ENCODE measurements around the gene SMYD3. TPM values are rescaled to one million over a fixed set of nuclear protein-coding genes. Genes with fewer than 3 reads are reported as not detected.

Gene SMYD3
- total and polyA plus RNA-seq, 2 donors (not counting 1 experiment from before 2014, with no cell fraction given) = 9.7 to 37.2 TPM

DNA sequence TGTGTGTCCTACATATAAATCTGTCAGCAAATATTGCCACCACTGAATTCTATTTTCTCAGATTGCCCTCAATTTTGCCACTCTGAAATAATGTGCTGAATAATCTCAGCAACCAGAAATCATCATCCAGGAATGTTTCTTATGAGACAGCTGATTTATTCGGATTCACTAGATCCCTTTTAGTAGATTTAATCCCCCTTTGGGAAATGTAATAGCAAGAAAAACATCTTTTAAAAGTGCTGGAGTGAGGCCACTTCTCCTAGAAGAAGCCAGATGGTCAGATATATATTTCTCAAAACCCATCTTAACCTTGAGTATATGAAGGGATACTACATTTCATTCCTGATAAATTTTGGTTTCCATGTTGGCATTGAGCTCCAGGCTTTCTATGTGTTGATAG lies 327.7 kb downstream of the SMYD3 start:
- H3K4me3 Mint-ChIP-seq = no peak overlapping the region
- Histone ChIP-seq H3K36me3 (replicated peaks in 1 of 2; ENCODE audit: control extremely low read depth in 1 of 2, control insufficient read depth in 1 of 2, extremely low read depth in 1 of 2, insufficient read depth in 2 of 2, low read length in 1 of 2) (no peaks in the 10 kb centered on the region), H4K20me1 (ENCODE audit: control insufficient read depth, insufficient read depth, low read length, poor library complexity, severe bottlenecking) (no peaks in the 10 kb centered on the region), H3K9me3 (ENCODE audit: control extremely low read depth in 1 of 3, control insufficient read depth in 2 of 3, insufficient read depth in 1 of 3, low read length in 2 of 3) (peaks cover 0 to under 1% (median 0%) of the 10 kb centered on the region in 3 donors), H2AFZ (ENCODE audit: insufficient read depth, low read depth, low read length, poor library complexity, severe bottlenecking) (no peak overlapping the region), H3K4me1 (ENCODE audit: control insufficient read depth in 2 of 2, insufficient read depth in 2 of 2, low read length in 2 of 2) (no peaks in the 10 kb centered on the region), H3K27ac (ENCODE audit: low read length in 2 of 2) (no peak overlapping the region), H3K4me2 (replicated peaks; ENCODE audit: low read depth, low read length, poor library complexity, severe bottlenecking) (no peak overlapping the region), H3K79me2 (ENCODE audit: control insufficient read depth, insufficient read depth, low read length) (no peaks in the 10 kb centered on the region), H3K9ac (ENCODE audit: low read length) (no peak overlapping the region), H3K4me3 (ENCODE audit: control extremely low read depth in 1 of 5, extremely low read depth in 1 of 5, insufficient read depth in 1 of 5, low read depth in 2 of 5, low read length in 4 of 5) (no peak overlapping the region), H3K27me3 (replicated peaks in 1 of 4; ENCODE audit: control extremely low read depth in 1 of 4, control insufficient read depth in 3 of 4, insufficient read depth in 4 of 4, low read length in 3 of 4) (no peaks in the 10 kb centered on the region)
- TF ChIP-seq, protein P1, sequence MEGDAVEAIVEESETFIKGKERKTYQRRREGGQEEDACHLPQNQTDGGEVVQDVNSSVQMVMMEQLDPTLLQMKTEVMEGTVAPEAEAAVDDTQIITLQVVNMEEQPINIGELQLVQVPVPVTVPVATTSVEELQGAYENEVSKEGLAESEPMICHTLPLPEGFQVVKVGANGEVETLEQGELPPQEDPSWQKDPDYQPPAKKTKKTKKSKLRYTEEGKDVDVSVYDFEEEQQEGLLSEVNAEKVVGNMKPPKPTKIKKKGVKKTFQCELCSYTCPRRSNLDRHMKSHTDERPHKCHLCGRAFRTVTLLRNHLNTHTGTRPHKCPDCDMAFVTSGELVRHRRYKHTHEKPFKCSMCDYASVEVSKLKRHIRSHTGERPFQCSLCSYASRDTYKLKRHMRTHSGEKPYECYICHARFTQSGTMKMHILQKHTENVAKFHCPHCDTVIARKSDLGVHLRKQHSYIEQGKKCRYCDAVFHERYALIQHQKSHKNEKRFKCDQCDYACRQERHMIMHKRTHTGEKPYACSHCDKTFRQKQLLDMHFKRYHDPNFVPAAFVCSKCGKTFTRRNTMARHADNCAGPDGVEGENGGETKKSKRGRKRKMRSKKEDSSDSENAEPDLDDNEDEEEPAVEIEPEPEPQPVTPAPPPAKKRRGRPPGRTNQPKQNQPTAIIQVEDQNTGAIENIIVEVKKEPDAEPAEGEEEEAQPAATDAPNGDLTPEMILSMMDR (IDR thresholded peaks at IDR 0.05) = no peak
- no peak for TF ChIP-seq EZH2 (IDR thresholded peaks at IDR 0.05; ENCODE audit: borderline replicate concordance, insufficient read depth, low read depth, low read length, poor library complexity, severe bottlenecking)
- POLR2A ChIA-PET = no interaction called here
- no peak overlapping the region for H3K27ac Mint-ChIP-seq
- ATAC-seq (ENCODE audit: low read depth) = no peak
- H3K4me1 Mint-ChIP-seq = no peaks in the 10 kb centered on the region
- no CpG with 5 or more reads among the region's 1 CpG for WGBS (ENCODE audit: insufficient coverage)
- CTCF ChIA-PET = no interaction called here
- H3K27me3 Mint-ChIP-seq = no peaks in the 10 kb centered on the region
- intact Hi-C loops (cut with micrococcal nuclease) = no loop called here
- DNase-seq = no peak
- H3K9me3 Mint-ChIP-seq (ENCODE audit: insufficient read depth) = no peaks in the 10 kb centered on the region

DNA sequence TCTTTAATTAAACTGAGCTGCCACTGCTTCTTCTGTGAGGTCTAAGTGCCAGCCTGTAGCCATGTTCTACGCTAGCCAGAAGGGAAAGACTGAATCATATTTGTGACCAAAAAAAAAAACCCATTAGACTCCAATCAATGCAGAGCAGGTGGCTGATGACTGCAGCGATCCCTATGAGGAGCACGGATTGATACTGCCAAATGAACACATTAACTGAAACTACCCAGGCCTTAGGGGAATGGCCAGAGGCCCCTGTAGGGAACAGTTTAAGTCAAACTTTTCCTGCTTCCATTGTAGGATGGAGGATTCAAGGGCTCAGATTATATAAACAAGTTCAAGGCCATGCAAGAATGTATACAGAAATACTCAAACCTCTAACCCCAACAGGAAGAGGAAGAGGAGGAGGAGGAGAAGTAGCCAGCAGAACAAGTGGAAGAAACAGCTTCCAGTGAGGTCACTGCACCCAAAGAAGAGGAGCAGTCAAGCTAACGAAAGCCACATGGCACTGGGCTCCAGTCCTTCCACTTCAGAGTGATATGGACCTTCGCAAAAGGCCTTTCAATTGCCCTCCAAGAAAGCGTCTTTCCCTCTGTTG lies 328.3 kb downstream of the SMYD3 start:
- no peaks in the 10 kb centered on the region for H4K20me1 ChIP-seq (ENCODE audit: control insufficient read depth, insufficient read depth, low read length, poor library complexity, severe bottlenecking)
- DNase-seq (no peak), ATAC-seq (ENCODE audit: low read depth) (no peak)
- no peaks in the 10 kb centered on the region for H3K4me1 ChIP-seq (ENCODE audit: control insufficient read depth in 2 of 2, insufficient read depth in 2 of 2, low read length in 2 of 2)
- no peak overlapping the region for H2AFZ ChIP-seq (ENCODE audit: insufficient read depth, low read depth, low read length, poor library complexity, severe bottlenecking)
- H3K79me2 ChIP-seq (ENCODE audit: control insufficient read depth, insufficient read depth, low read length) = no peaks in the 10 kb centered on the region
- no peaks in the 10 kb centered on the region for H3K9me3 ChIP-seq (ENCODE audit: control extremely low read depth in 1 of 3, control insufficient read depth in 2 of 3, insufficient read depth in 1 of 3, low read length in 2 of 3)
- Mint-ChIP-seq H3K4me1 (no peaks in the 10 kb centered on the region), H3K27me3 (no peaks in the 10 kb centered on the region), H3K27ac (no peak overlapping the region), H3K9me3 (ENCODE audit: insufficient read depth) (no peaks in the 10 kb centered on the region), H3K4me3 (no peak overlapping the region)
- no peaks in the 10 kb centered on the region for H3K36me3 ChIP-seq (replicated peaks in 1 of 2; ENCODE audit: control extremely low read depth in 1 of 2, control insufficient read depth in 1 of 2, extremely low read depth in 1 of 2, insufficient read depth in 2 of 2, low read length in 1 of 2)
- intact Hi-C loops (cut with micrococcal nuclease) = no loop called here
- H3K4me3 ChIP-seq (ENCODE audit: control extremely low read depth in 1 of 5, extremely low read depth in 1 of 5, insufficient read depth in 1 of 5, low read depth in 2 of 5, low read length in 4 of 5) = no peak overlapping the region
- TF ChIP-seq, protein P1 (IDR thresholded peaks at IDR 0.05) = no peak
- TF ChIP-seq EZH2 (IDR thresholded peaks at IDR 0.05; ENCODE audit: borderline replicate concordance, insufficient read depth, low read depth, low read length, poor library complexity, severe bottlenecking) = no peak
- ChIA-PET CTCF (no interaction called here), POLR2A (no interaction called here)
- no peak overlapping the region for H3K4me2 ChIP-seq (replicated peaks; ENCODE audit: low read depth, low read length, poor library complexity, severe bottlenecking)
- no peak overlapping the region for H3K27ac ChIP-seq (ENCODE audit: low read length in 2 of 2)
- no peak overlapping the region for H3K9ac ChIP-seq (ENCODE audit: low read length)
- WGBS (ENCODE audit: insufficient coverage) = 80% methylated on average over 2 of the region's 6 CpGs
- no peaks in the 10 kb centered on the region for H3K27me3 ChIP-seq (replicated peaks in 1 of 4; ENCODE audit: control extremely low read depth in 1 of 4, control insufficient read depth in 3 of 4, insufficient read depth in 4 of 4, low read length in 3 of 4)
